KOPT-K1 (cell line): ENCODE measurements around the gene ST6GALNAC5.

Experiments used
- H3K27ac ChIP-seq: fragments of 200-600 bp; sonication (generic); 2 replicates; pipeline ENCODE4 v1.5.1; 2016; ENCODE audit warnings: antibody characterized with exemption, mild to moderate bottlenecking, low read depth, low read length; ENCODE audit not compliant: poor library complexity, severe bottlenecking
- H3K36me3 ChIP-seq: fragments of 200-600 bp; sonication (generic); 2 replicates; pipeline ENCODE4 v1.5.1; 2017; ENCODE audit warnings: antibody characterized with exemption, mild to moderate bottlenecking, low read length, moderate library complexity; ENCODE audit not compliant: insufficient read depth
- H3K9me3 ChIP-seq: fragments of 200-600 bp; sonication (generic); 2 replicates; pipeline ENCODE4 v1.5.1; 2017; ENCODE audit warnings: antibody characterized with exemption, low read length, mild to moderate bottlenecking; ENCODE audit not compliant: insufficient read depth, poor library complexity, severe bottlenecking

Gene ST6GALNAC5

GRCh38 chr1:76993036-76993435 is 125.8 kb downstream of the ST6GALNAC5 start:
- Histone ChIP-seq H3K9me3 (no peaks in the 10 kb centered on the region), H3K27ac (no peak overlapping the region), H3K36me3 (no peaks in the 10 kb centered on the region)

GRCh38 chr1:76998582-76999223 is 131.4 kb downstream of the ST6GALNAC5 start:
- Histone ChIP-seq H3K9me3 (no peaks in the 10 kb centered on the region), H3K27ac (no peak overlapping the region), H3K36me3 (no peaks in the 10 kb centered on the region)

GRCh38 chr1:77007675-77008074 is 140.4 kb downstream of the ST6GALNAC5 start:
- Histone ChIP-seq H3K9me3 (no peaks in the 10 kb centered on the region), H3K36me3 (no peaks in the 10 kb centered on the region), H3K27ac (no peak overlapping the region)

- H3K9me3 ChIP-seq, result no peaks in the 10 kb centered on the region
- H3K36me3 ChIP-seq, result no peaks in the 10 kb centered on the region
- no peak overlapping the region for H3K27ac ChIP-seq
These were observed 143.7 kb downstream of the ST6GALNAC5 start for GRCh38 chr1:77010937-77011336.

- Histone ChIP-seq H3K27ac (no peak overlapping the region), H3K9me3 (no peaks in the 10 kb centered on the region), H3K36me3 (no peaks in the 10 kb centered on the region)
These were observed 144.8 kb downstream of the ST6GALNAC5 start for GRCh38 chr1:77012066-77012465.

- no peaks in the 10 kb centered on the region for H3K9me3 ChIP-seq
- no peak overlapping the region for H3K27ac ChIP-seq
- H3K36me3 ChIP-seq, result no peaks in the 10 kb centered on the region
These were observed 147.0 kb downstream of the ST6GALNAC5 start for GRCh38 chr1:77014073-77014788.

GRCh38 chr1:77015748-77016341 is 148.6 kb downstream of the ST6GALNAC5 start:
- Histone ChIP-seq H3K27ac (no peak overlapping the region), H3K36me3 (no peaks in the 10 kb centered on the region)

GRCh38 chr1:77016386-77016985 is 149.2 kb downstream of the ST6GALNAC5 start:
- Histone ChIP-seq H3K36me3 (no peaks in the 10 kb centered on the region), H3K27ac (no peak overlapping the region), H3K9me3 (no peaks in the 10 kb centered on the region)

More at GRCh38 chr1:77015748-77016341, 148.6 kb downstream of the ST6GALNAC5 start:
- no peaks in the 10 kb centered on the region for H3K9me3 ChIP-seq

- Histone ChIP-seq H3K27ac (no peak overlapping the region), H3K36me3 (no peaks in the 10 kb centered on the region), H3K9me3 (no peaks in the 10 kb centered on the region)
These were observed 151.0 kb downstream of the ST6GALNAC5 start for GRCh38 chr1:77018311-77018710.

GRCh38 chr1:77018761-77019160 is 151.5 kb downstream of the ST6GALNAC5 start:
- no peak overlapping the region for H3K27ac ChIP-seq
- H3K9me3 ChIP-seq, result no peaks in the 10 kb centered on the region
- no peaks in the 10 kb centered on the region for H3K36me3 ChIP-seq

- no peaks in the 10 kb centered on the region for H3K9me3 ChIP-seq
- no peaks in the 10 kb centered on the region for H3K36me3 ChIP-seq
- H3K27ac ChIP-seq, result no peak overlapping the region
These were observed 154.5 kb downstream of the ST6GALNAC5 start for GRCh38 chr1:77021732-77022131.

GRCh38 chr1:77024500-77024899 is 157.2 kb downstream of the ST6GALNAC5 start:
- Histone ChIP-seq H3K27ac (no peak overlapping the region), H3K36me3 (no peaks in the 10 kb centered on the region), H3K9me3 (no peaks in the 10 kb centered on the region)

GRCh38 chr1:77025599-77025998 is 158.3 kb downstream of the ST6GALNAC5 start:
- Histone ChIP-seq H3K36me3 (no peaks in the 10 kb centered on the region), H3K27ac (no peak overlapping the region), H3K9me3 (no peaks in the 10 kb centered on the region)

- Histone ChIP-seq H3K9me3 (no peaks in the 10 kb centered on the region), H3K36me3 (no peaks in the 10 kb centered on the region), H3K27ac (no peak overlapping the region)
These were observed 158.9 kb downstream of the ST6GALNAC5 start for GRCh38 chr1:77026135-77026534.

- Histone ChIP-seq H3K36me3 (no peaks in the 10 kb centered on the region), H3K9me3 (no peaks in the 10 kb centered on the region), H3K27ac (no peak overlapping the region)
These were observed 159.4 kb downstream of the ST6GALNAC5 start for GRCh38 chr1:77026640-77027039.
